Measurements from ENCODE around the gene ZDHHC16.

Gene ZDHHC16

GRCh38 chr10:97454330-97455036, 8.5 kb downstream of the ZDHHC16 start:
- no peak for DNase-seq (ENCODE audit: extremely low read depth, low read depth)
- TF ChIP-seq CTCF (IDR thresholded peaks at IDR 0.05; ENCODE audit: low read depth, low read length): no peak

GRCh38 chr10:97456034-97456685, 10.2 kb downstream of the ZDHHC16 start:
- no peak for TF ChIP-seq CTCF (IDR thresholded peaks at IDR 0.05; ENCODE audit: low read depth, low read length)

GRCh38 chr10:97456686-97457065, 10.7 kb downstream of the ZDHHC16 start:
- DNase-seq (ENCODE audit: extremely low read depth, low read depth): no peak
- no peak for TF ChIP-seq CTCF (IDR thresholded peaks at IDR 0.05; ENCODE audit: low read depth, low read length)

More at GRCh38 chr10:97456034-97456685, 10.2 kb downstream of the ZDHHC16 start:
- no peak for DNase-seq (ENCODE audit: extremely low read depth, low read depth)

- DNase-seq (ENCODE audit: extremely low read depth, low read depth): no peak
- TF ChIP-seq CTCF (IDR thresholded peaks at IDR 0.05; ENCODE audit: low read depth, low read length): no peak
Observed at GRCh38 chr10:97459111-97459510, 13.1 kb downstream of the ZDHHC16 start.

- no peak for TF ChIP-seq CTCF (IDR thresholded peaks at IDR 0.05; ENCODE audit: low read depth, low read length)
- no peak for DNase-seq (ENCODE audit: extremely low read depth, low read depth)
Observed at GRCh38 chr10:97459933-97460332, 14.0 kb downstream of the ZDHHC16 start.

- DNase-seq (ENCODE audit: extremely low read depth, low read depth): no peak
- no peak for TF ChIP-seq CTCF (IDR thresholded peaks at IDR 0.05; ENCODE audit: low read depth, low read length)
Observed at GRCh38 chr10:97462309-97462708, 16.3 kb downstream of the ZDHHC16 start.

- peak; percentile 81 for TF ChIP-seq CTCF (IDR thresholded peaks at IDR 0.05; ENCODE audit: low read depth, low read length)
- DNase-seq (ENCODE audit: extremely low read depth, low read depth): peak; percentile 56
Observed at GRCh38 chr10:97463363-97464132, 17.6 kb downstream of the ZDHHC16 start.

All from AG09319 (cell line).